ENCODE data around the gene ITPKB.

Gene ITPKB

GRCh38 chr1:226709953-226710352 lies 29.1 kb downstream of the ITPKB start:
- in situ Hi-C loops (cut with MboI; ENCODE audit: low sequenced_read_pairs, unreplicated experiment): no loop called here
- DNase-seq (ENCODE audit: low spot score): no peak
- TF ChIP-seq CTCF (IDR thresholded peaks at IDR 0.05; ENCODE audit: borderline replicate concordance, control extremely low read depth, extremely low read depth, insufficient read depth, missing control alignments): no peak

GRCh38 chr1:226708967-226709396 lies 30.1 kb downstream of the ITPKB start:
- in situ Hi-C loops (cut with MboI; ENCODE audit: low sequenced_read_pairs, unreplicated experiment): no loop called here
- no peak for TF ChIP-seq CTCF (IDR thresholded peaks at IDR 0.05; ENCODE audit: borderline replicate concordance, control extremely low read depth, extremely low read depth, insufficient read depth, missing control alignments)
- DNase-seq (ENCODE audit: low spot score): no peak

GRCh38 chr1:226708342-226708780 lies 30.7 kb downstream of the ITPKB start:
- in situ Hi-C loops (cut with MboI; ENCODE audit: low sequenced_read_pairs, unreplicated experiment): no loop called here
- TF ChIP-seq CTCF (IDR thresholded peaks at IDR 0.05; ENCODE audit: borderline replicate concordance, control extremely low read depth, extremely low read depth, insufficient read depth, missing control alignments): no peak
- no peak for DNase-seq (ENCODE audit: low spot score)

DNA sequence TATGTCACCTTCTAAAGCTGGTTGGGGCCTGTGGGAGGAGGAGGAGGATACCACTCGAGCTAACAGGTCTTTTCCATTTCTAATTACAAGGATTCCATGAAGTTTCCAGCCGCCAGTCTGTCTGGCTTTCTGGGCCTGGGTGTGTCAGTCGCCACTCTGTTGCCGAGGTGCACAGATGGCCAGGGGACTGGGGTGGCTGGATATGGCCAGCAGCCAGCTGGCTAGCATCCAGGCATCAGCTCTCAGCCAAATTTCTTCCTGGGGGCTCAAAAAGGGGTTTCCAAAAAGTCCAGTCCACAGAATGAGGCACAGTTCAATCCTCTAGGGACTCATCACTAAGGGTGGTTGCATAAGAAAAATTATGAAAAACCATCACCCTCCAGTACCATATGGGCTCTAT lies 32.4 kb downstream of the ITPKB start:
- no peak for TF ChIP-seq CTCF (IDR thresholded peaks at IDR 0.05; ENCODE audit: borderline replicate concordance, control extremely low read depth, extremely low read depth, insufficient read depth, missing control alignments)
- in situ Hi-C loops (cut with MboI; ENCODE audit: low sequenced_read_pairs, unreplicated experiment): no loop called here
- no peak for DNase-seq (ENCODE audit: low spot score)

GRCh38 chr1:226704169-226704937 lies 34.7 kb downstream of the ITPKB start:
- DNase-seq (ENCODE audit: low spot score): no peak
- in situ Hi-C loops (cut with MboI; ENCODE audit: low sequenced_read_pairs, unreplicated experiment): no loop called here
- no peak for TF ChIP-seq CTCF (IDR thresholded peaks at IDR 0.05; ENCODE audit: borderline replicate concordance, control extremely low read depth, extremely low read depth, insufficient read depth, missing control alignments)

GRCh38 chr1:226702957-226703831 lies 35.9 kb downstream of the ITPKB start:
- TF ChIP-seq CTCF (IDR thresholded peaks at IDR 0.05; ENCODE audit: borderline replicate concordance, control extremely low read depth, extremely low read depth, insufficient read depth, missing control alignments): no peak
- in situ Hi-C loops (cut with MboI; ENCODE audit: low sequenced_read_pairs, unreplicated experiment): no loop called here
- peak; percentile 94 for DNase-seq (ENCODE audit: low spot score)
